ENCODE measurements around the gene PPP3CA.

DNA sequence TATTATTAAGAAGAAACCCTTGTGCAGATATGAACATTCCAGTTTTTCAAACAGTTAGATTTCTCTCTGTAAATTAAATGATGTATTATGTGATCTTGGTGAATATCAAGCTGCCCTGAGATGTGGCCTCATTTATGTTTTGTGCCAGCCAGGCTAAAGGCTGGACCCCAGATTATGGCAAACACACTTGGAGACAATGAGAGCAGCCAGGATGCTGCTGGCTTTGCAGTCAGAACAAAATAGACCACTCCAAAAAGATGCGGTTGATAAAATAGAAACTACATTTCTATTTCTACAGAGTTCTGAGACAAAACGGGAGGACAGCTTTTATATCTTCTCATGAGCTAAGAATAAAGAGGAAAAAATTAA, 296.5 kb downstream of the PPP3CA start:
- TF ChIP-seq CTCF (conservative IDR thresholded peaks at IDR 0.05; ENCODE audit: low read depth, low read length), result no peak
- TF ChIP-seq EZH2 (IDR thresholded peaks at IDR 0.05; ENCODE audit: low read length, unreplicated experiment), result no peak
